K562 (cell line): ENCODE results near the gene ASZ1. TPM values are rescaled to one million over a fixed set of nuclear protein-coding genes. Genes with fewer than 3 reads are reported as not detected.
"Not testable (repeated sequence)": the region's sequence is repeated elsewhere in the genome, so short reads cannot be mapped to it uniquely, and the experiment has no call there.

Experiments
- ATAC-seq: fragments of 200-7000 bp; cut with Tn5 transposase; 3 replicates; pipeline ENCODE4 v1.9.1; 2020; ENCODE audit warnings: moderate library complexity
- BruUV-seq: library from RNA; stranded (reverse); fragments of 400-500 nt; replicated peaks from 2 replicates; lab custom pipeline; 2021; lab: Mats Ljungman, UMichigan
- CTCF ChIA-PET: fragments of 300-600 bp; formaldehyde crosslinking; extraction: SDS; loops from one replicate; lab custom pipeline; 2021; ENCODE audit warnings: low intra/inter-chr PET ratio; lab: Yijun Ruan, JAX
- POLR2A ChIA-PET: fragments of 300-600, 350-650 bp; sonication (Branson Sonifier 250); formaldehyde crosslinking; extraction: SDS; loops from one replicate; lab custom pipeline; 2021; ENCODE audit warnings: antibody characterized with exemption, inconsistent platforms; lab: Yijun Ruan, JAX
- DNase-seq, 4 experiments: peaks; one replicate each; pipeline versions ENCODE4 v3.0.0 to v3.0.0-alpha.2; 2011 to 2018; ENCODE audit warnings: low spot score in 3 of 4, mixed read lengths in 3 of 4; ENCODE audit errors: extremely low read depth in 1 of 4
- FAIRE-seq: peaks from 2 replicates; lab custom pipeline; 2011; peaks lifted over from hg19 to GRCh38; lab: Jason Lieb, UNC
- H2AFZ ChIP-seq: 2 replicates; pipeline ENCODE4 v1.6.0; 2011; ENCODE audit warnings: low read depth, low read length, control low read depth, inconsistent platforms
- H3K27ac ChIP-seq: fragments of 200-600 bp; 3 replicates; pipeline ENCODE4 v1.8.0; 2011; ENCODE audit warnings: low read depth, mild to moderate bottlenecking, control low read depth, inconsistent platforms, low read length, moderate library complexity, mixed read lengths; ENCODE audit errors: extremely low read depth
- H3K27me3 ChIP-seq, 2 experiments: fragments of 300-600 bp in 1 of 2; 2 replicates in 1 of 2; 3 replicates in 1 of 2; pipeline versions ENCODE4 v1.6.0 to v1.8.0; 2011; ENCODE audit warnings: inconsistent platforms in 2 of 2, low read length in 2 of 2, mild to moderate bottlenecking in 1 of 2, mixed read lengths in 1 of 2, moderate library complexity in 1 of 2; ENCODE audit not compliant: control insufficient read depth in 2 of 2, insufficient read depth in 2 of 2
- H3K36me3 ChIP-seq: fragments of 300-600 bp; 3 replicates; pipeline ENCODE4 v1.8.0; 2011; ENCODE audit warnings: mild to moderate bottlenecking, low read length, inconsistent platforms; ENCODE audit not compliant: control insufficient read depth, insufficient read depth
- H3K4me1 ChIP-seq, 2 experiments: fragments of 200-600 bp in 1 of 2; replicated peaks in 1 of 2; 2 replicates in 1 of 2; 3 replicates in 1 of 2; pipeline versions ENCODE4 v1.5.1 to v1.8.0; 2011; ENCODE audit warnings: inconsistent platforms in 2 of 2, low read length in 2 of 2, mild to moderate bottlenecking in 1 of 2, mixed read lengths in 1 of 2, moderate library complexity in 1 of 2; ENCODE audit not compliant: control insufficient read depth in 2 of 2, insufficient read depth in 2 of 2
- H3K4me2 ChIP-seq: 2 replicates; pipeline ENCODE4 v1.6.1; 2011; ENCODE audit warnings: low read length, control low read depth, inconsistent platforms, mixed read lengths; ENCODE audit not compliant: insufficient read depth
- H3K4me3 ChIP-seq: fragments of 200-600 bp; sonication (generic), shearing (Covaris generic); 2 replicates; pipeline ENCODE4 v1.5.1; 2016; ENCODE audit warnings: control low read depth, inconsistent platforms
- H3K79me2 ChIP-seq: fragments of 200-600 bp; 3 replicates; pipeline ENCODE4 v1.8.0; 2011; ENCODE audit warnings: low read length, inconsistent platforms; ENCODE audit not compliant: control insufficient read depth, insufficient read depth
- H3K9ac ChIP-seq, 2 experiments: 2 replicates each; pipeline versions ENCODE4 v1.6.0 to v1.6.1; 2011; ENCODE audit warnings: low read depth in 2 of 2, low read length in 2 of 2, control low read depth in 1 of 2, inconsistent platforms in 1 of 2, mild to moderate bottlenecking in 1 of 2, mixed read lengths in 1 of 2; ENCODE audit not compliant: insufficient read depth in 1 of 2
- H3K9me1 ChIP-seq: one replicate; pipeline ENCODE4 v1.6.0; 2011; ENCODE audit warnings: inconsistent platforms, mild to moderate bottlenecking, low read length, moderate library complexity; ENCODE audit not compliant: control insufficient read depth, insufficient read depth
- H3K9me3 ChIP-seq: replicated peaks from 2 replicates; pipeline ENCODE4 v1.5.1; 2011; ENCODE audit warnings: low read depth, low read length, inconsistent platforms; ENCODE audit not compliant: control insufficient read depth, insufficient read depth
- H4K20me1 ChIP-seq: replicated peaks from 2 replicates; pipeline ENCODE4 v1.6.1; 2011; ENCODE audit warnings: low read length, inconsistent platforms, mixed read lengths; ENCODE audit not compliant: control insufficient read depth, insufficient read depth
- EGR1 ChIP-seq: fragments of 450-650 bp; conservative IDR thresholded peaks from 2 replicates; pipeline ENCODE4 v1.6.1; 2017; ENCODE audit warnings: mild to moderate bottlenecking
- RBM25 ChIP-seq: fragments of 200-400 bp; formaldehyde crosslinking; IDR thresholded peaks from 2 replicates; pipeline ENCODE4 v1.6.1; 2018; ENCODE audit warnings: low read length, low read depth, moderate library complexity; ENCODE audit not compliant: severe bottlenecking
- ZNF146 ChIP-seq: IDR thresholded peaks from one replicate; pipeline ENCODE4 v1.6.1; 2018; ENCODE audit warnings: missing compliant biosample characterization; ENCODE audit not compliant: unreplicated experiment
- WGBS: fragments of 100-300 bp; shearing (Covaris generic); methylation state at CpG from one replicate; pipeline ENCODE4 v1.1.6; 2016; ENCODE audit warnings: low coverage, mixed read lengths; ENCODE audit not compliant: insufficient coverage; ENCODE audit errors: missing lambda C conversion rate; 5-methylcytosine and 5-hydroxymethylcytosine counted together
- in situ Hi-C: fragments of 300-500 bp; cut with MboI; formaldehyde crosslinking; loops from 4 replicates; pipeline ENCODE4 v1.15.0; 2018; ENCODE audit warnings: inconsistent platforms, mixed read lengths
- intact Hi-C: fragments of 100-400 bp; cut with micrococcal nuclease; formaldehyde crosslinking; loops from 2 replicates; pipeline ENCODE4 v1.14.2; 2022
- polyA plus RNA-seq, 8 experiments: library from polyadenylated mRNA; depleted of rRNA in 4 of 8; stranded (reverse) in 5 of 8; unstranded in 3 of 8; fragments of >200 nt; fragmentation: Nextera tagmentation in 2 of 8; fragmentation: Illumina TruSeq in 1 of 8; extraction: Ambion mirVana in 2 of 8; extraction: Trizol in 1 of 8; gene quantifications; 2 replicates each; pipeline versions ENCODE4 v1.2.1 to v1.2.3, GENCODE V29; 2011 to 2014; ENCODE audit warnings: inconsistent platforms in 1 of 8, missing spikeins in 1 of 8
- total RNA-seq, 7 experiments: library from RNA; depleted of rRNA in 6 of 7; stranded (reverse); fragments of >200 nt in 6 of 7; fragmentation: Illumina TruSeq in 2 of 7; extraction: Trizol in 2 of 7; gene quantifications; 2 replicates each; pipeline versions ENCODE4 v1.2.1 to v1.2.3, GENCODE V29; 2011 to 2021; ENCODE audit warnings: low replicate concordance in 1 of 7
- TF ChIP-seq, protein P1 (sequence below): sonication (generic); formaldehyde crosslinking; IDR thresholded peaks from 2 replicates; pipeline ENCODE4 v1.8.0; 2023; ENCODE audit warnings: mild to moderate bottlenecking, missing genetic modification reagents

The ASZ1 gene
- total and polyA plus RNA-seq, 9 of the 15 experiments (the other 6 are each of a cell fraction or from before 2014, with no cell fraction given) = not detected

DNA sequence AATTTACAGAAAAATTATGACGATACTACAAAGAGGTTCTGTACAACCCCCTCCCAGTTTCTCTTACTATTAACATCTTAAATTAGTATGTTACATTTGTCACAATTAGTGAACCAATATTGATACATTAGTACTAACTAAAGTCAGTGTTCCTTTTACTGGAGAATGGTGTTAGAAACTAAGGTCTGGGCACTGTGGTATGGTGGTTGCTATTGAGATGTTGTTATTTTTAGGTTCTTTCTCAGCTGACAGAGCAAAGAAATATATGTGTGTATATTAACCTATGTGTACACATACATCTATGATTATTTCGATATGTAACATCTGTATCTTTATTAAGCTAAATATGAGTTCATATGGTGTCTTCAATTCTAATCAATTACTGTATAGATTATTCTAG, 40.9 kb upstream of the ASZ1 start (continued):
- TF ChIP-seq, protein P1, sequence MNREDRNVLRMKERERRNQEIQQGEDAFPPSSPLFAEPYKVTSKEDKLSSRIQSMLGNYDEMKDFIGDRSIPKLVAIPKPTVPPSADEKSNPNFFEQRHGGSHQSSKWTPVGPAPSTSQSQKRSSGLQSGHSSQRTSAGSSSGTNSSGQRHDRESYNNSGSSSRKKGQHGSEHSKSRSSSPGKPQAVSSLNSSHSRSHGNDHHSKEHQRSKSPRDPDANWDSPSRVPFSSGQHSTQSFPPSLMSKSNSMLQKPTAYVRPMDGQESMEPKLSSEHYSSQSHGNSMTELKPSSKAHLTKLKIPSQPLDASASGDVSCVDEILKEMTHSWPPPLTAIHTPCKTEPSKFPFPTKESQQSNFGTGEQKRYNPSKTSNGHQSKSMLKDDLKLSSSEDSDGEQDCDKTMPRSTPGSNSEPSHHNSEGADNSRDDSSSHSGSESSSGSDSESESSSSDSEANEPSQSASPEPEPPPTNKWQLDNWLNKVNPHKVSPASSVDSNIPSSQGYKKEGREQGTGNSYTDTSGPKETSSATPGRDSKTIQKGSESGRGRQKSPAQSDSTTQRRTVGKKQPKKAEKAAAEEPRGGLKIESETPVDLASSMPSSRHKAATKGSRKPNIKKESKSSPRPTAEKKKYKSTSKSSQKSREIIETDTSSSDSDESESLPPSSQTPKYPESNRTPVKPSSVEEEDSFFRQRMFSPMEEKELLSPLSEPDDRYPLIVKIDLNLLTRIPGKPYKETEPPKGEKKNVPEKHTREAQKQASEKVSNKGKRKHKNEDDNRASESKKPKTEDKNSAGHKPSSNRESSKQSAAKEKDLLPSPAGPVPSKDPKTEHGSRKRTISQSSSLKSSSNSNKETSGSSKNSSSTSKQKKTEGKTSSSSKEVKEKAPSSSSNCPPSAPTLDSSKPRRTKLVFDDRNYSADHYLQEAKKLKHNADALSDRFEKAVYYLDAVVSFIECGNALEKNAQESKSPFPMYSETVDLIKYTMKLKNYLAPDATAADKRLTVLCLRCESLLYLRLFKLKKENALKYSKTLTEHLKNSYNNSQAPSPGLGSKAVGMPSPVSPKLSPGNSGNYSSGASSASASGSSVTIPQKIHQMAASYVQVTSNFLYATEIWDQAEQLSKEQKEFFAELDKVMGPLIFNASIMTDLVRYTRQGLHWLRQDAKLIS = no peak
- TF ChIP-seq EGR1 = no peak
- TF ChIP-seq, all 486 proteins: peak for 0

DNA sequence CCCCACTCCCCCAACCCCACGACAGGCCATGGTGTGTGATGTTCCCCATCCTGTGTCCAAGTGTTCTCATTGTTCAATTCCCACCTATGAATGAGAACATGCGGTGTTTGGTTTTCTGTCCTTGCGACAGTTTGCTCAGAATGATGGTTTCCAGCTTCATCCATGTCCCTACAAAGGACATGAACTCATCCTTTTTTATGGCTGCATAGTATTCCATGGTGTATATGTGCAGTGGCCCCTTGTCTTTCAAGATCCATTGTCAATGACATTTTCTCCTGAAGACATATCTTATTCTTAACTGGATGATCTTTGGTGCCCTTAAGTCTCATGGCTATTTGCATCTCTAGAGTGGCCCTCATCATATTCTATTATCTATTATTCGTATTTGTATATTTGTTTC, 33.5 kb upstream of the ASZ1 start:
- in situ Hi-C loops, FAIRE-seq: not testable (repeated sequence)

More for the DNA sequence above, 33.5 kb upstream of the ASZ1 start:
- H3K4me2 ChIP-seq, H3K9me1 ChIP-seq, H3K27ac ChIP-seq, H3K9me3 ChIP-seq, H3K4me3 ChIP-seq, H3K27me3 ChIP-seq, POLR2A ChIA-PET, ATAC-seq, DNase-seq, H4K20me1 ChIP-seq, BruUV-seq, H3K4me1 ChIP-seq, H3K79me2 ChIP-seq, CTCF ChIA-PET, H3K9ac ChIP-seq, H3K36me3 ChIP-seq, H2AFZ ChIP-seq: not testable (repeated sequence)
- intact Hi-C loops = loop anchor here (1.0 kb wide), 1 partner anchor 693 kb away; no protein-coding TSS in a partner anchor
- TF ChIP-seq ZNF146 (peak; percentile 68), RBM25 (peak; percentile 26)
- 4% methylated on average over 3 of the region's 4 CpGs for WGBS
